ENCODE results near the gene CALN1. TPM values are rescaled to one million over a fixed set of nuclear protein-coding genes. Genes with fewer than 3 reads are reported as not detected.

CALN1 gene
- total and polyA plus RNA-seq, 9 of the 15 experiments (the other 6 are each of a cell fraction or from before 2014, with no cell fraction given): 1.4 to 7.5 (median 3.3) TPM

- TF ChIP-seq, protein P1, sequence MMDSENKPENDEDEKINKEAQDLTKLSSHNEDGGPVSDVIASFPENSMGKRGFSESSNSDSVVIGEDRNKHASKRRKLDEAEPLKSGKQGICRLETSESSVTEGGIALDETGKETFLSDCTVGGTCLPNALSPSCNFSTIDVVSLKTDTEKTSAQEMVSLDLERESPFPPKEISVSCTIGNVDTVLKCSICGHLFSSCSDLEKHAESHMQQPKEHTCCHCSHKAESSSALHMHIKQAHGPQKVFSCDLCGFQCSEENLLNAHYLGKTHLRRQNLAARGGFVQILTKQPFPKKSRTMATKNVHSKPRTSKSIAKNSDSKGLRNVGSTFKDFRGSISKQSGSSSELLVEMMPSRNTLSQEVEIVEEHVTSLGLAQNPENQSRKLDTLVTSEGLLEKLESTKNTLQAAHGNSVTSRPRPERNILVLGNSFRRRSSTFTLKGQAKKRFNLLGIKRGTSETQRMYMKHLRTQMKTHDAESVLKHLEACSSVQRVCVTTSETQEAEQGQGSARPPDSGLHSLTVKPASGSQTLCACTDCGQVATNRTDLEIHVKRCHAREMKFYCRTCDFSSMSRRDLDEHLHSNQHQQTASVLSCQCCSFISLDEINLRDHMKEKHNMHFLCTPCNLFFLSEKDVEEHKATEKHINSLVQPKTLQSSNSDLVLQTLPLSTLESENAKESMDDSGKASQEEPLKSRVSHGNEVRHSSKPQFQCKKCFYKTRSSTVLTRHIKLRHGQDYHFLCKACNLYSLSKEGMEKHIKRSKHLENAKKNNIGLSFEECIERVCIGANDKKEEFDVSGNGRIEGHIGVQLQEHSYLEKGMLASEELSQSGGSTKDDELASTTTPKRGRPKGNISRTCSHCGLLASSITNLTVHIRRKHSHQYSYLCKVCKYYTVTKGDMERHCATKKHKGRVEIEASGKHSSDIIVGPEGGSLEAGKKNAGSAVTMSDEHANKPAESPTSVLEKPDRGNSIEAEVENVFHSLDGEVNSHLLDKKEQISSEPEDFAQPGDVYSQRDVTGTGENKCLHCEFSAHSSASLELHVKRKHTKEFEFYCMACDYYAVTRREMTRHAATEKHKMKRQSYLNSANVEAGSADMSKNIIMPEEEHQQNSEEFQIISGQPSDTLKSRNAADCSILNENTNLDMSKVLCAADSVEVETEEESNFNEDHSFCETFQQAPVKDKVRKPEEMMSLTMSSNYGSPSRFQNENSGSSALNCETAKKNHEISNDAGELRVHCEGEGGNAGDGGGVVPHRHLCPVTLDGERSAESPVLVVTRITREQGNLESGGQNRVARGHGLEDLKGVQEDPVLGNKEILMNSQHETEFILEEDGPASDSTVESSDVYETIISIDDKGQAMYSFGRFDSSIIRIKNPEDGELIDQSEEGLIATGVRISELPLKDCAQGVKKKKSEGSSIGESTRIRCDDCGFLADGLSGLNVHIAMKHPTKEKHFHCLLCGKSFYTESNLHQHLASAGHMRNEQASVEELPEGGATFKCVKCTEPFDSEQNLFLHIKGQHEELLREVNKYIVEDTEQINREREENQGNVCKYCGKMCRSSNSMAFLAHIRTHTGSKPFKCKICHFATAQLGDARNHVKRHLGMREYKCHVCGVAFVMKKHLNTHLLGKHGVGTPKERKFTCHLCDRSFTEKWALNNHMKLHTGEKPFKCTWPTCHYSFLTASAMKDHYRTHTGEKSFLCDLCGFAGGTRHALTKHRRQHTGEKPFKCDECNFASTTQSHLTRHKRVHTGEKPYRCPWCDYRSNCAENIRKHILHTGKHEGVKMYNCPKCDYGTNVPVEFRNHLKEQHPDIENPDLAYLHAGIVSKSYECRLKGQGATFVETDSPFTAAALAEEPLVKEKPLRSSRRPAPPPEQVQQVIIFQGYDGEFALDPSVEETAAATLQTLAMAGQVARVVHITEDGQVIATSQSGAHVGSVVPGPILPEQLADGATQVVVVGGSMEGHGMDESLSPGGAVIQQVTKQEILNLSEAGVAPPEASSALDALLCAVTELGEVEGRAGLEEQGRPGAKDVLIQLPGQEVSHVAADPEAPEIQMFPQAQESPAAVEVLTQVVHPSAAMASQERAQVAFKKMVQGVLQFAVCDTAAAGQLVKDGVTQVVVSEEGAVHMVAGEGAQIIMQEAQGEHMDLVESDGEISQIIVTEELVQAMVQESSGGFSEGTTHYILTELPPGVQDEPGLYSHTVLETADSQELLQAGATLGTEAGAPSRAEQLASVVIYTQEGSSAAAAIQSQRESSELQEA (IDR thresholded peaks at IDR 0.05; ENCODE audit: low read depth): no peak
- TF ChIP-seq POLR2B (IDR thresholded peaks at IDR 0.05; ENCODE audit: low read depth, partially characterized antibody) (no peak), ETV5 (CRISPR knock-in tag; IDR thresholded peaks at IDR 0.05; ENCODE audit: low read depth) (no peak), ZNF76 (CRISPR knock-in tag; IDR thresholded peaks at IDR 0.05; ENCODE audit: borderline replicate concordance) (no peak), RBM15 (IDR thresholded peaks at IDR 0.05; ENCODE audit: insufficient read depth, low read length) (no peak), ZNF146 (CRISPR knock-in tag; IDR thresholded peaks at IDR 0.05; ENCODE audit: unreplicated experiment) (no peak), NR4A1 (CRISPR knock-in tag; IDR thresholded peaks at IDR 0.05) (no peak), NR4A1 (tag; IDR thresholded peaks at IDR 0.05) (no peak), MNT (conservative IDR thresholded peaks at IDR 0.05) (no peak)
These were observed 199.1 kb downstream of the CALN1 start (continued) for GRCh38 chr7:72213081-72213480.
